Measurements from ENCODE around the gene FNDC3A.

GRCh38 chr13:49165798-49166752 is 190.4 kb downstream of the FNDC3A start:
- TF ChIP-seq CTCF (conservative IDR thresholded peaks at IDR 0.05; ENCODE audit: low read depth, low read length) (no peak), EZH2phosphoT487 (IDR thresholded peaks at IDR 0.05; ENCODE audit: borderline replicate concordance, low read length) (no peak), EZH2 (IDR thresholded peaks at IDR 0.05; ENCODE audit: low read length, unreplicated experiment) (no peak)
